Measurements from ENCODE around the gene ZNF804B. TPM values are rescaled to one million over a fixed set of nuclear protein-coding genes. Genes with fewer than 3 reads are reported as not detected.

The ZNF804B gene
- total RNA-seq, 1 donor from 2014 or later, result not detected

DNA sequence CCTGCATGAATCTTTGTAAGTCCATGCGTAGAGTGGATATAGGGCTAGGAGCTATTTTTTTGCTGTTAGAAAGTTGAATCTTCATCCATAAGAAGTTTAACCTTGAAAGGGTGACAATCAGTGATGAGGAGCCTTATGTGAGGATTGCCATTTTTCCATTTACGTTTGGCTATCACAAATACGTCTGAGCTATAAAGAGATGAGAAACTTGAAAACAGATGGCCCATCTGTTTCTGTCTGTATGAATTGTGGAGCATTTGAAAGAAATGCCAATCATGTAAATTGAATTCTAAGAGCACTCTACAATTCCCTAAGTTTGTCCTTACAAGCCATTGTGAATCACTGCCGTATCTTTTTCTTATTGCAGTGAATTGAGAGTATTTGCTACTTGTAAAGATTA, 205.9 kb downstream of the ZNF804B start:
- H4K20me1 ChIP-seq (ENCODE audit: low read depth), result no peaks in the 10 kb centered on the region
- Mint-ChIP-seq H3K4me3 (no peak overlapping the region), H3K36me3 (no peaks in the 10 kb centered on the region), H3K9me3 (no peaks in the 10 kb centered on the region), H3K27me3 (ENCODE audit: insufficient read depth, low read depth) (no peaks in the 10 kb centered on the region), H3K27ac (no peak overlapping the region), H3K4me1 (no peaks in the 10 kb centered on the region)
- H3K9me3 ChIP-seq (ENCODE audit: low read depth), result no peaks in the 10 kb centered on the region
- H3K36me3 ChIP-seq, result no peaks in the 10 kb centered on the region
- no peaks in the 10 kb centered on the region for H3K4me1 ChIP-seq
- no peak overlapping the region for H3K27ac ChIP-seq
- no peak for DNase-seq (ENCODE audit: low spot score)
- no peak overlapping the region for H3K4me3 ChIP-seq
- TF ChIP-seq, protein P1, sequence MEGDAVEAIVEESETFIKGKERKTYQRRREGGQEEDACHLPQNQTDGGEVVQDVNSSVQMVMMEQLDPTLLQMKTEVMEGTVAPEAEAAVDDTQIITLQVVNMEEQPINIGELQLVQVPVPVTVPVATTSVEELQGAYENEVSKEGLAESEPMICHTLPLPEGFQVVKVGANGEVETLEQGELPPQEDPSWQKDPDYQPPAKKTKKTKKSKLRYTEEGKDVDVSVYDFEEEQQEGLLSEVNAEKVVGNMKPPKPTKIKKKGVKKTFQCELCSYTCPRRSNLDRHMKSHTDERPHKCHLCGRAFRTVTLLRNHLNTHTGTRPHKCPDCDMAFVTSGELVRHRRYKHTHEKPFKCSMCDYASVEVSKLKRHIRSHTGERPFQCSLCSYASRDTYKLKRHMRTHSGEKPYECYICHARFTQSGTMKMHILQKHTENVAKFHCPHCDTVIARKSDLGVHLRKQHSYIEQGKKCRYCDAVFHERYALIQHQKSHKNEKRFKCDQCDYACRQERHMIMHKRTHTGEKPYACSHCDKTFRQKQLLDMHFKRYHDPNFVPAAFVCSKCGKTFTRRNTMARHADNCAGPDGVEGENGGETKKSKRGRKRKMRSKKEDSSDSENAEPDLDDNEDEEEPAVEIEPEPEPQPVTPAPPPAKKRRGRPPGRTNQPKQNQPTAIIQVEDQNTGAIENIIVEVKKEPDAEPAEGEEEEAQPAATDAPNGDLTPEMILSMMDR (IDR thresholded peaks at IDR 0.05), result no peak
- TF ChIP-seq EZH2phosphoT487 (IDR thresholded peaks at IDR 0.05), result no peak
- TF ChIP-seq EZH2 (IDR thresholded peaks at IDR 0.05), result no peak
- no peaks in the 10 kb centered on the region for H3K27me3 ChIP-seq
- no peaks in the 10 kb centered on the region for H3F3A ChIP-seq (ENCODE audit: low read depth)
- H3K9ac ChIP-seq, result no peak overlapping the region
- no peak overlapping the region for H3K4me2 ChIP-seq
- H3K79me2 ChIP-seq (ENCODE audit: low read depth), result no peaks in the 10 kb centered on the region
- H2AFZ ChIP-seq (replicated peaks), result no peak overlapping the region

DNA sequence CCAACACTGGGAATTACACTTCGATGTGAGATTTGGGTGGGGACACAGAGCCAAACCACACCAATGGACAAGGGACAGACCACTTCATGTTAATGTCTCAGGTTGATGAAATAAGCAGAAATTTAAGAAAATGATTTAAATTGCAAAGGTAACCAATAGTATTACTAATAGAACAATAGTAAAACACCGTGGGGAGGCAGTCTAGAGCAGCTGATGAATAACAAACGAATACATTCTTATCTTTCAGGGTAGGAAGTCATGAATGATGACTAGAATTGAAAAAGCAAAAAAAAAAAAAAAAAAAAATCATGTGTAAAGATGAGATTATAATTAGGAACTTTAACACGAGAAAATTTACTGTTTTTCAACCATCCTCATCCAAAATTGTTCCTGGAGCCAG, 207.9 kb downstream of the ZNF804B start:
- H3K36me3 Mint-ChIP-seq, result no peaks in the 10 kb centered on the region
- no peak overlapping the region for H3K4me3 Mint-ChIP-seq
- no peaks in the 10 kb centered on the region for H3F3A ChIP-seq (ENCODE audit: low read depth)
- H2AFZ ChIP-seq (replicated peaks), result no peak overlapping the region
- no peak overlapping the region for H3K27ac Mint-ChIP-seq
- H3K9ac ChIP-seq, result no peak overlapping the region
- H3K9me3 ChIP-seq (ENCODE audit: low read depth), result no peaks in the 10 kb centered on the region
- no peaks in the 10 kb centered on the region for H3K27me3 ChIP-seq
- H3K36me3 ChIP-seq, result no peaks in the 10 kb centered on the region
- no peaks in the 10 kb centered on the region for H3K9me3 Mint-ChIP-seq
- H3K4me2 ChIP-seq, result no peak overlapping the region
- H3K27ac ChIP-seq, result no peak overlapping the region
- no peaks in the 10 kb centered on the region for H3K27me3 Mint-ChIP-seq (ENCODE audit: insufficient read depth, low read depth)
- no peaks in the 10 kb centered on the region for H3K4me1 ChIP-seq
- TF ChIP-seq, protein P1 (IDR thresholded peaks at IDR 0.05), result no peak
- no peak for TF ChIP-seq EZH2 (IDR thresholded peaks at IDR 0.05)
- no peak for TF ChIP-seq EZH2phosphoT487 (IDR thresholded peaks at IDR 0.05)
- no peaks in the 10 kb centered on the region for H3K79me2 ChIP-seq (ENCODE audit: low read depth)
- no peaks in the 10 kb centered on the region for H3K4me1 Mint-ChIP-seq
- no peak overlapping the region for H3K4me3 ChIP-seq
- no peak for DNase-seq (ENCODE audit: low spot score)
- H4K20me1 ChIP-seq (ENCODE audit: low read depth), result no peaks in the 10 kb centered on the region

DNA sequence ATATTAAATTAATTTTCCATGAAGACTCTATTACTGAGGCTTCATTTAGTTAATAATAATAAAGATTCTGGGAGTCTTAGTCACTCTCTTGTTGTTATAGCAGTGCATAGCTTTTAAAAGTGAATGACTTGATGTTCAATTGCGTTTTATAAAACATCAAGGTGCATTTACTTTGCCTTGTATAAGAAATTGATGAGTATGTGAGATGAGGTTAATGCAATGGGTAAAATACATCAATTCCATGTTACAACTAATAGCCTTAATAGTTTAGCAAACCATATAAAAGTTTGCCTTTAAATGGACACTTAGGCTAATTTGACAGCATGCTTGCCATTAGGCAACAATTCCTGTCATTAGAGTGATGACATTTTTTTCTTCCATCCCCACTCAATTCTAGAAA, 209.7 kb downstream of the ZNF804B start:
- Histone ChIP-seq H3K4me2 (no peak overlapping the region), H3K27me3 (no peaks in the 10 kb centered on the region), H3K4me3 (no peak overlapping the region), H3K79me2 (ENCODE audit: low read depth) (no peaks in the 10 kb centered on the region), H2AFZ (replicated peaks) (no peak overlapping the region), H3K36me3 (no peaks in the 10 kb centered on the region), H3K4me1 (no peaks in the 10 kb centered on the region), H3K9me3 (ENCODE audit: low read depth) (no peaks in the 10 kb centered on the region), H4K20me1 (ENCODE audit: low read depth) (no peaks in the 10 kb centered on the region), H3F3A (ENCODE audit: low read depth) (no peaks in the 10 kb centered on the region), H3K27ac (no peak overlapping the region), H3K9ac (no peak overlapping the region)
- no peaks in the 10 kb centered on the region for H3K36me3 Mint-ChIP-seq
- no peaks in the 10 kb centered on the region for H3K9me3 Mint-ChIP-seq
- no peak for TF ChIP-seq EZH2phosphoT487 (IDR thresholded peaks at IDR 0.05)
- TF ChIP-seq, protein P1 (IDR thresholded peaks at IDR 0.05), result no peak
- no peak for DNase-seq (ENCODE audit: low spot score)
- H3K27me3 Mint-ChIP-seq (ENCODE audit: insufficient read depth, low read depth), result no peaks in the 10 kb centered on the region
- H3K4me3 Mint-ChIP-seq, result no peak overlapping the region
- H3K27ac Mint-ChIP-seq, result no peak overlapping the region
- no peaks in the 10 kb centered on the region for H3K4me1 Mint-ChIP-seq

All from neural progenitor cell (in vitro differentiated cells).